IPS-18a (cell line): ENCODE data around the gene MEGF8.

ENCODE experiments used
- H3K27ac ChIP-seq: one replicate; pipeline ENCODE4 v1.5.1; 2013; ENCODE audit warnings: low read length
- H3K27me3 ChIP-seq: one replicate; pipeline ENCODE4 v1.6.1; 2013; ENCODE audit warnings: mild to moderate bottlenecking, low read length; ENCODE audit not compliant: control insufficient read depth, insufficient read depth
- H3K36me3 ChIP-seq: one replicate; pipeline ENCODE4 v1.6.1; 2013; ENCODE audit warnings: low read depth, low read length; ENCODE audit not compliant: control insufficient read depth
- H3K4me1 ChIP-seq: one replicate; pipeline ENCODE4 v1.6.1; 2013; ENCODE audit warnings: low read depth, low read length; ENCODE audit not compliant: control insufficient read depth
- H3K4me3 ChIP-seq: one replicate; pipeline ENCODE4 v1.5.1; 2013; ENCODE audit warnings: low read length
- H3K9ac ChIP-seq: one replicate; pipeline ENCODE4 v1.6.1; 2013; ENCODE audit warnings: mild to moderate bottlenecking, low read length, moderate library complexity
- H3K9me3 ChIP-seq: one replicate; pipeline ENCODE4 v1.6.1; 2013; ENCODE audit warnings: low read depth, low read length; ENCODE audit not compliant: control insufficient read depth

MEGF8 gene

DNA sequence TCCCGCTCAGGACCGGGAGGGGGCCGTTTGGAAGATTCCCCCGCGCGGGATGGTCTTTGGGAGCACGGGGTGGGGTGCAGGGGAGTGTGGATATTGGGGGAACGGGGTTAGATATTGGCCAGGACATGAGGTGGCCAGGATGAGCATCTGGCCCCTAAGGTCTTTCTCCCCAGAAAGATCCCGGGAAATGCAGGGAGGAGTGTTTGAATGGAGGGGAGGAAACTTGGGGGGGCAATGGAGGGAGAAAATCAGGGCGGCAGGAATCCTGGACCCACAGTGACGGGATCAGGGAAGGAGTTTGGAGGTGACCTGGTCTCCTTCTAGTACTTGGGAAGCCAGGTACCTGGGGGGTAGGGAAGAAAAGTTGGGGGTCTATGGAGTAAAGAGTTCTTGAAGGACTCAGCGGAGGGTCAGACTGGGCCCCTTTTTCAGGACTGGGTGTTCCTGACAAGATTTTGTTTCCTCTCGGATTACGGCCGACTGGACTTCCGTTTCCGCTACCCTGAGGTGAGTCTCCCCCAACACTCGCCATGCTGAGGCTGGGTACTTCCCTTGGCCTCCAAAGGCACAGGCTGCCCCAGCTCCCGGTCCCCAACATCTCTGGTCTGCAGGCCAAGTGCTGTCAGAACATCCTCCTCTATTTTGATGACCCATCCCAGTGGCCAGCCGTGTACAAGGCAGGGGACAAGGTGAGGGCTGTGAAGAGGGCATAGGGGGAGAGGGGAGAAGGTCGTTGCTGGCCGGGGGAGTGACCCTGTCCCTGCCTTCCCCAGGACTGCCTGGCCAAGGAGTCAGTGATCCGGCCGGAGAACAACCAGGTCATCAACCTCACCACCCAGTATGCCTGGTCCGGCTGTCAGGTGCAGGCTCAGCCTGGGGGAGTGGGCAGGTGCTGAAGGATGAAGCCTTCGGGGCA is 11.3 kb upstream of the MEGF8 start:
- Histone ChIP-seq H3K9me3 (no peaks in the 10 kb centered on the region), H3K4me3 (peak overlapping the region; percentile 78), H3K36me3 (no peaks in the 10 kb centered on the region), H3K9ac (no peak overlapping the region), H3K27me3 (peaks cover 24% of the 10 kb centered on the region), H3K27ac (no peak overlapping the region), H3K4me1 (peaks cover 3% of the 10 kb centered on the region)

GRCh38 chr19:42315024-42315423 is 10.4 kb upstream of the MEGF8 start:
- H3K36me3 ChIP-seq = no peaks in the 10 kb centered on the region
- peaks cover 24% of the 10 kb centered on the region for H3K27me3 ChIP-seq
- H3K9ac ChIP-seq = no peak overlapping the region
- no peak overlapping the region for H3K4me3 ChIP-seq
- no peak overlapping the region for H3K27ac ChIP-seq
- H3K4me1 ChIP-seq = peaks cover 3% of the 10 kb centered on the region
- no peaks in the 10 kb centered on the region for H3K9me3 ChIP-seq

DNA sequence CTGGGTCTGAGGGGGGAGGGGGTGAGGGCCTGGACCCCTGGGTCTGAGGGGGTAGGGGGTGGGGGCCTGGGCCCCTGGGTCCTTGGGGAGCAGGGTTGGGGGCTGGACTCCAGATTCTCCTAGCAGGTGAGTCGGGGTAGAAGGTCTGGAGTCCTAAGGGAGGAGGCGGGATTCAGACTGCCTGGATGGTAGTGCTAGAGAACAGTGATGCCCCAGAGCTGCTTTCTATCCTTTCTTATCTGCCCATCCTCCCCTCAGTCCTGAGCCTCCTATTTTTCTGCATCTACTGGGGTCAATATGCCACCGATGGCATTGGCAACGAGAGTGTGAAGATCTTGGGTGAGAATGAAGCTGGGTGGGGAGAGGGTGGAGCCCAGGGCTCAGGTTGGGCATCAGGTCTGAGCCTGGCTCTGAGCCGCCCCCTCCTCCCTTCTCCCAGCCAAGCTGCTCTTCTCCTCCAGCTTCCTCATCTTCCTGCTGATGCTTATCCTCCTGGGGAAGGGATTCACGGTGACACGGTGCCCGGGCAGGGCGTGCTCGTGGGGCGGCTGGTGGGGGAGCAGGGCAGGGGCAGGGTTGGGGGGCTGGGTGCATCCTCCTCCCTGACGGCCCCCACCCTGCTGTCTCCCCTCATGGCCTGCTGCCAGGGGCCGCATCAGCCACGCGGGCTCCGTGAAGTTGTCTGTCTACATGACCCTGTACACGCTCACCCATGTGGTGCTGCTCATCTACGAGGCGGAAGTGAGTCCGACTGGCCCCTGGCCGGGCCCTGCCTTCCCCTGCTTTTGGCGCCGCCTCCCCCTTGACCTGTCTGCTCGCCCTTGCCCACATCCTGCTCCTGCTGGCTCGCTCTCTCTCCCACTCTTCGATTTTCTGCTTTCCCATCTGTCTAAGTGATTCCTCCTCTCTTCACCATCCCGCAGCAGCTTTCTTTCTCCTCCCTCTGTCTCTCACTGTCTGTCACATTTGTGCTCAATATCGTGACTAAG is 8.9 kb upstream of the MEGF8 start:
- Histone ChIP-seq H3K4me3 (no peak overlapping the region), H3K27ac (no peak overlapping the region), H3K4me1 (peaks cover 3% of the 10 kb centered on the region), H3K9me3 (no peaks in the 10 kb centered on the region), H3K9ac (no peak overlapping the region), H3K27me3 (peaks cover 25% of the 10 kb centered on the region), H3K36me3 (no peaks in the 10 kb centered on the region)

GRCh38 chr19:42317535-42317934 is 7.9 kb upstream of the MEGF8 start:
- Histone ChIP-seq H3K9me3 (no peaks in the 10 kb centered on the region), H3K4me3 (no peak overlapping the region), H3K27me3 (peaks cover 29% of the 10 kb centered on the region), H3K9ac (no peak overlapping the region), H3K27ac (no peak overlapping the region), H3K4me1 (peaks cover 3% of the 10 kb centered on the region), H3K36me3 (no peaks in the 10 kb centered on the region)

DNA sequence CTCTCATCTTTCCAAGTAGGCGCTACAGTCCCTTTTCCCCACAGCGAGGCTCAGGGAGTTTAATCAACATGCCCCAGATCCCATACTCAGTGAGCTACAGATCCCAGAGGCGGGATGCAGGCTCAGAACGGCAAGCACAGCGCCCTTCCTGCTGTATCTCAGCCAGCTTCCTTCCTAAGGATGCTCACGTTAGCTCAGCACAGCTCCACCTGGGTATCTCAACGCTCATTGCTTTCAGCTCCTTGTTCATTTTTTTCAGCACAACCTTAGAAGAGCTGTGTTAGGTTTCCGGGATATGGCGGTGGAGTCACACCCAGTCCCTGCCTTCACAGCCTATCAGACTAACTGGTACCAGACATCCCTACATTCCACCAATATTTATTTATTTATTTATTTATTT is 3.1 kb upstream of the MEGF8 start:
- no peak overlapping the region for H3K27ac ChIP-seq
- H3K4me3 ChIP-seq = no peak overlapping the region
- H3K9ac ChIP-seq = no peak overlapping the region
- H3K27me3 ChIP-seq = peaks cover 32% of the 10 kb centered on the region
- H3K4me1 ChIP-seq = peaks cover 7% of the 10 kb centered on the region
- no peaks in the 10 kb centered on the region for H3K9me3 ChIP-seq
- H3K36me3 ChIP-seq = no peaks in the 10 kb centered on the region

- peaks cover 32% of the 10 kb centered on the region for H3K27me3 ChIP-seq
- H3K9ac ChIP-seq = no peak overlapping the region
Measured at GRCh38 chr19:42323473-42323851, 2.0 kb upstream of the MEGF8 start.

GRCh38 chr19:42323852-42324654 is 1.4 kb upstream of the MEGF8 start:
- Histone ChIP-seq H3K9ac (no peak overlapping the region), H3K4me3 (peak overlapping the region; percentile 59), H3K36me3 (no peaks in the 10 kb centered on the region), H3K4me1 (peaks cover 7% of the 10 kb centered on the region), H3K9me3 (no peaks in the 10 kb centered on the region), H3K27me3 (peaks cover 32% of the 10 kb centered on the region), H3K27ac (no peak overlapping the region)

More at GRCh38 chr19:42323473-42323851, 2.0 kb upstream of the MEGF8 start:
- Histone ChIP-seq H3K27ac (no peak overlapping the region), H3K36me3 (no peaks in the 10 kb centered on the region), H3K4me1 (peaks cover 7% of the 10 kb centered on the region), H3K4me3 (peak overlapping the region; percentile 59), H3K9me3 (no peaks in the 10 kb centered on the region)

GRCh38 chr19:42324655-42325307 is 654 bp upstream of the MEGF8 start:
- H3K4me1 ChIP-seq = peaks cover 7% of the 10 kb centered on the region
- peak overlapping the region; percentile 15 for H3K9ac ChIP-seq
- H3K27ac ChIP-seq = no peak overlapping the region
- H3K27me3 ChIP-seq = peaks cover 32% of the 10 kb centered on the region
- H3K4me3 ChIP-seq = peak overlapping the region; percentile 59
- no peaks in the 10 kb centered on the region for H3K36me3 ChIP-seq
- no peaks in the 10 kb centered on the region for H3K9me3 ChIP-seq

DNA sequence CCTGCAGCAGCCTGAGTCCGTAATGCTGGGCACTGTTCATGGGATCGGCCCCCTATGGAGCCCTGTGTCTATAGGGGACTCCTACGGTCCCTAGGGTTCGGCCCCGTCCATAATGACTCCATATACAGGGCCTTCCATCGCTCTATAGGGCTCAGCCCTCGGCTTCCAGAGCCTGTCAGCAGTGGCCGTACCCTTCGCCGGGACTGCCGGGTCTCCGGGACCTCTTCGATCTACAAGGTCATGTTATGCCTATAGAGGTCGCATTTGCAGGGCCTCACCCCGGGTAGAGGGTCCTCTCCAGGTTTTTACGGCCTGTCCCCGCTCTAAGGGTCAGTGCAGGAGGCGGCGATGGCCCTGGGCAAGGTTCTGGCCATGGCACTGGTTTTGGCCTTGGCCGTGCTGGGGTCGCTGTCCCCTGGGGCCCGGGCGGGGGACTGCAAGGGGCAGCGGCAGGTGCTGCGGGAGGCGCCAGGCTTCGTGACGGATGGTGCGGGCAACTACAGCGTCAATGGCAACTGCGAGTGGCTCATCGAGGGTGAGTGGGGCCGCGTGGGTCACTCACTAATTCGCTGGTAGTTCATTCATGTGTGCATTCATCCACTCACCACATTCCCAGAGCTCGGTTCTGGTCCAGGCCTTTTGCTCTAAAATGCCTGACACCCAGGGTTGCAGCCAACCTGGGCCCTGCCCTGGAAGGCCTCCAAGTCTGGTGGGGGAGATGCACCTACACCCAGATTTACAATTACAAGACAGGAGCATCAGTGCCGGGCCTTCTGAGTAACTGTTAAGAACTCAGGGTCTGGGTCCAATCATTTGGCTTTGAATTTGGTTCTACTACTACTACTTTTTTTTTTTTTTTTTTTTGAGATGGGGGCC is 699 bp downstream of the MEGF8 start:
- peaks cover 32% of the 10 kb centered on the region for H3K27me3 ChIP-seq
- peak overlapping the region; percentile 93 for H3K4me3 ChIP-seq
- H3K9ac ChIP-seq = peak overlapping the region; percentile 83
- H3K36me3 ChIP-seq = no peaks in the 10 kb centered on the region
- peak overlapping the region; percentile 18 for H3K27ac ChIP-seq
- H3K9me3 ChIP-seq = no peaks in the 10 kb centered on the region
- peaks cover 7% of the 10 kb centered on the region for H3K4me1 ChIP-seq

- Histone ChIP-seq H3K4me1 (peaks cover 7% of the 10 kb centered on the region), H3K9ac (no peak overlapping the region), H3K4me3 (peak overlapping the region; percentile 93), H3K27me3 (peaks cover 27% of the 10 kb centered on the region), H3K36me3 (no peaks in the 10 kb centered on the region), H3K27ac (no peak overlapping the region), H3K9me3 (no peaks in the 10 kb centered on the region)
Measured at GRCh38 chr19:42326969-42327368, 1.5 kb downstream of the MEGF8 start.
